Stimulated activated naive CD8-positive, alpha-beta T cell treated with anti-CD3 and anti-CD28 coated beads, Interleukin-15, Interleukin-2, amounts not matched to agents 100 ng/mL and 50 ng/mL, for 24 hours (primary cell): ENCODE results near the gene PLTP.
"Not testable (repeated sequence)": the region's sequence is repeated elsewhere in the genome, so short reads cannot be mapped to it uniquely, and the experiment has no call there.

ENCODE experiments used
- H3K27ac Mint-ChIP-seq: one replicate; pipeline ENCODE4 v1.8.0; 2021; ENCODE audit warnings: mild to moderate bottlenecking, mixed read lengths
- H3K27me3 Mint-ChIP-seq: one replicate; pipeline ENCODE4 v1.8.0; 2021; ENCODE audit warnings: mixed read lengths
- H3K36me3 Mint-ChIP-seq: one replicate; pipeline ENCODE4 v1.8.0; 2021; ENCODE audit warnings: low read depth, mixed read lengths
- H3K4me1 Mint-ChIP-seq: one replicate; pipeline ENCODE4 v1.8.0; 2021; ENCODE audit warnings: low read depth, mixed read lengths
- H3K4me3 Mint-ChIP-seq: one replicate; pipeline ENCODE4 v1.8.0; 2021; ENCODE audit warnings: mild to moderate bottlenecking, mixed read lengths
- H3K9me3 Mint-ChIP-seq: one replicate; pipeline ENCODE4 v1.8.0; 2021; ENCODE audit warnings: mixed read lengths

Gene PLTP

GRCh38 chr20:45934046-45934585, 22.2 kb upstream of the PLTP start:
- Mint-ChIP-seq H3K4me3 (peak overlapping the region; percentile 98), H3K27me3 (no peaks in the 10 kb centered on the region), H3K4me1 (peaks cover 34% of the 10 kb centered on the region), H3K9me3 (no peaks in the 10 kb centered on the region), H3K36me3 (peaks cover 15% of the 10 kb centered on the region), H3K27ac (peak overlapping the region; percentile 99)

GRCh38 chr20:45933266-45934045, 21.5 kb upstream of the PLTP start:
- H3K27me3 Mint-ChIP-seq, result no peaks in the 10 kb centered on the region

DNA sequence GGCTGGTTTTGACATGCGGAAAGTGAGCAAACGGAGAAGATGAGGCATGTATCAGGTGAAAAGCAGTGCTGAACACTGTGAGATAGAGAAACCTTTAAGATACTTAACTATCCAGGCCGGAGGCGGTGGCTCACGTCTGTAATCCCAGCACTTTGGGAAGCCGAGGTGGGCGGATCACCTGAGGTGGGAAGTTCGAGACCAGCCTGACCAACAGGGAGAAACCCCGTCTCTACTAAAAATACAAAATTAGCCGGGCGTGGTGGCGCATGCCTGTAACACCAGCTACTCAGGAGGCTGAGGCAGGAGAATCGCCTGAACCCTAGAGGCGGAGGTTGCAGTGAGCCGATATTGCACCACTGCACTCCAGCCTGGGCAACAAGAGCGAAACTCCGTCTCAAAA, 19.7 kb upstream of the PLTP start:
- not testable (repeated sequence) for H3K36me3 Mint-ChIP-seq, H3K9me3 Mint-ChIP-seq, H3K4me3 Mint-ChIP-seq, H3K27me3 Mint-ChIP-seq, H3K27ac Mint-ChIP-seq
- H3K4me1 Mint-ChIP-seq, result peaks cover 17% of the 10 kb centered on the region

More at GRCh38 chr20:45933266-45934045, 21.5 kb upstream of the PLTP start:
- Mint-ChIP-seq H3K27ac (peak overlapping the region; percentile 99), H3K4me3 (peak overlapping the region; percentile 98), H3K4me1 (peaks cover 32% of the 10 kb centered on the region), H3K9me3 (no peaks in the 10 kb centered on the region), H3K36me3 (peaks cover 14% of the 10 kb centered on the region)

DNA sequence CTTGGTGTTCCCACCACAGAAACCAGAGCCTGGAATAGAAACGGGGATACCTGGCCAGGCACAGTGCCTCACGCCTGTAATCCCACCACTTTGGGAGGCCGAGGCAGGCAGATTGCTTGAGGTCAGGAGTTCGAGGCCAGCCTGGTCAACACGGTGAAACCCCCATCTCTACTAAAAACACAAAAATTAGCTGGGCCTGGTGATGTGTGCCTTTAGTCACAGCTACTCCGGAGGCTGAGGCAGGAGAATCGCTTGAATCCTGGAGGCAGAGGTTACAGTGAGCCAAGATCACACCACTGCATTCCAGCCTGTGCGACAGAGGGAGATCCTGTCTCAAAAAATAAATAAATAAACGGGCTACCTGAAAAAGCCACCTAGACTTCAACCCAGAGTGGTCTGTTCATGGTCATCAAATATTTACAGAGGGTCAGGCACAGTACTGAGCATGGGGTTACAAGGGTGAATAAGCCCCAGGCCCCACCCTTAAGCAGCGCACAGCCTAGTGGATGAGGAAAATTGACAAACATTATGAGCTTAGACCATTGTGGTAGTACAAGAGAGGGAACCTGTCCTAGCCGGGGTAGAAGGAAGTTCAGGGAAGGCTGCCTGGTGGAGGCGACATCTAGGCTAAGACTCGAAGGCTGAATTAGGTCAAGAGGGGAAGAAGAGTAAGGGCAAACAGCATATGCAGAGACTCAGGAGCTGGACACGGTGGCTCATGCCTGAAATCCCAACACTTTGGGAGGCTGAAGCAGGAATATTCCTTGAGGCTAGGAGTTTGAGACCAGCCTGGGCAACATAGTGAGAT, 15.3 kb upstream of the PLTP start:
- Mint-ChIP-seq H3K9me3 (no peaks in the 10 kb centered on the region), H3K4me1 (peaks cover 4% of the 10 kb centered on the region), H3K27ac (no peak overlapping the region), H3K4me3 (no peak overlapping the region), H3K36me3 (no peaks in the 10 kb centered on the region), H3K27me3 (no peaks in the 10 kb centered on the region)

- Mint-ChIP-seq H3K4me3 (no peak overlapping the region), H3K27me3 (peaks cover 2% of the 10 kb centered on the region), H3K36me3 (no peaks in the 10 kb centered on the region), H3K4me1 (peaks cover 7% of the 10 kb centered on the region), H3K9me3 (no peaks in the 10 kb centered on the region), H3K27ac (no peak overlapping the region)
Measured at GRCh38 chr20:45926731-45927070, 14.7 kb upstream of the PLTP start.

DNA sequence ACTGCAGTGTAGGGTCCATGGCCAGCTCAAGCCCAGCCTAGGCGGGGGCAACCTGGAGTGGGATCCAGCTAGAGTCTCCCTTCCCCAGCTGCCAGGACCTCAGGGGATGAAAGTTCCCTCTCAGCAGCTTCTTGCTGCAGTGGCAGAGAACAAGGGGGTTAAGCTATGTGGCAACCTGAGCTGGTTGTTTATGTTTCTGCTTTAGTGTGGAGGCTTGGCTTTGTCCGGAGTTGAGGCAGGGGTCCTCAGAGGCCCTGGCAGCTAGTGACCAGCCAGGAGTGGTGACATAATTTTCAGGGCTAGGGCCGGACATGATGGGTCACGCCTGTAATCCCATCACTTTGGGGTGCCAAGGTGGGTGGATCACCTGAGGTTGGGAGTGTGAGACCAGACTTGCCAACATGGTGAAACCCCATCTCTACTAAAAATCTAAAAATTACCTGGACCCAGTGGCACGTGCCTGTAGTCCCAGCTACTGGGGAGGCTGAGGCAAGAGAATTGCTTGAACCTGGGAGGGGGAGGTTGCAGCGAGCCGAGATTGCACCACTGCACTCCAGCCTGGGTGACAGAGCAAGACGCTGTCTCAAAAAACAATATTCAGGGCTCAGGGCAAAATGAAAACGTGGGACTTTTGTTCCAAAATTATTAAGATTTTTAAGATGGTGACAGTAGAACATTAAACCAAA, 14.0 kb upstream of the PLTP start:
- Mint-ChIP-seq H3K27me3 (peaks cover 4% of the 10 kb centered on the region), H3K4me3 (no peak overlapping the region), H3K9me3 (no peaks in the 10 kb centered on the region), H3K27ac (no peak overlapping the region), H3K36me3 (no peaks in the 10 kb centered on the region), H3K4me1 (peaks cover 10% of the 10 kb centered on the region)

DNA sequence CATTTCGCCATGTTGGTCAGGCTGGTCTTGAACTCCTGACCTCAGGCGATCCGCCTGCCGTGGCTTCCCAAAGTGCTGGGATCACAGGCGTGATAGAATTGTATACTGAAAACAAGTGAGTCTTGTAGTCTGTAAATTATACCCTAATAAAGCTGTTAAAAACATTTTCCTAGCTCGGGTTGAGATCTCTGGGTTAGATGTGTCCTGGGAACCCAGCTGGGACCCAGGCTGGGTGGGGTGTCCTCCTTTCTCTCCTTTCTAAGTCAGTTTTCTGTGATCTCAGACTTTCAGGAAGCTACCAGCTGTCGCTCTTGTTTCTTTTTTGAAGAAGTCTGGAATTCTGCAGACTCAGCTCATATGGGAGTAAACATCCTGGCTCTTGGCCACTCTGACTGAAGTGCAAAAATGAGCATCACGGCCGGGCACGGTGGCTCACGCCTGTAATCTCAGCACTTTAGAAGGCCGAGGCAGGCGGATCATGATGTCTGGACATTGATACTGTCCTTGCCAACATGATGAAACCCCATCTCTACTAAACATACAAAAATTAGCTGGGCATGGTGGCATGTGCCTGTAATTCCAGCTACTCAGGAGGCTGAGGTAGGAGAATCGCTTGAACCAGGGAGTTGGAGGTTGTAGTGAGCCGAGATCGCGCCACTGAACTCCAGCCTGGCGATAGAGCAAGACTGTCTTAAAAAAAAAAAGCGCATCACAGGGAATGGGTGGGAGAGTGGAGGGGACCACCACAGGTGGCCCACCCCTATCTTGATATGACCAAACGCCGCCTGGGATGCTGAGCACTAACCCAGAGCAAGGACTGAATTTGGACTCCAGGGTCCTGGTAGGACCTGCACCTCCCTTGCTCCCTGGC, 12.7 kb upstream of the PLTP start:
- Mint-ChIP-seq H3K4me1 (peaks cover 10% of the 10 kb centered on the region), H3K9me3 (no peaks in the 10 kb centered on the region), H3K27me3 (peaks cover 4% of the 10 kb centered on the region), H3K36me3 (no peaks in the 10 kb centered on the region), H3K27ac (peak overlapping the region; percentile 54), H3K4me3 (no peak overlapping the region)

GRCh38 chr20:45921337-45922189, 9.6 kb upstream of the PLTP start:
- Mint-ChIP-seq H3K9me3 (no peaks in the 10 kb centered on the region), H3K27ac (peak overlapping the region; percentile 34), H3K4me3 (no peak overlapping the region), H3K36me3 (no peaks in the 10 kb centered on the region), H3K27me3 (peaks cover 8% of the 10 kb centered on the region), H3K4me1 (peaks cover 10% of the 10 kb centered on the region)

DNA sequence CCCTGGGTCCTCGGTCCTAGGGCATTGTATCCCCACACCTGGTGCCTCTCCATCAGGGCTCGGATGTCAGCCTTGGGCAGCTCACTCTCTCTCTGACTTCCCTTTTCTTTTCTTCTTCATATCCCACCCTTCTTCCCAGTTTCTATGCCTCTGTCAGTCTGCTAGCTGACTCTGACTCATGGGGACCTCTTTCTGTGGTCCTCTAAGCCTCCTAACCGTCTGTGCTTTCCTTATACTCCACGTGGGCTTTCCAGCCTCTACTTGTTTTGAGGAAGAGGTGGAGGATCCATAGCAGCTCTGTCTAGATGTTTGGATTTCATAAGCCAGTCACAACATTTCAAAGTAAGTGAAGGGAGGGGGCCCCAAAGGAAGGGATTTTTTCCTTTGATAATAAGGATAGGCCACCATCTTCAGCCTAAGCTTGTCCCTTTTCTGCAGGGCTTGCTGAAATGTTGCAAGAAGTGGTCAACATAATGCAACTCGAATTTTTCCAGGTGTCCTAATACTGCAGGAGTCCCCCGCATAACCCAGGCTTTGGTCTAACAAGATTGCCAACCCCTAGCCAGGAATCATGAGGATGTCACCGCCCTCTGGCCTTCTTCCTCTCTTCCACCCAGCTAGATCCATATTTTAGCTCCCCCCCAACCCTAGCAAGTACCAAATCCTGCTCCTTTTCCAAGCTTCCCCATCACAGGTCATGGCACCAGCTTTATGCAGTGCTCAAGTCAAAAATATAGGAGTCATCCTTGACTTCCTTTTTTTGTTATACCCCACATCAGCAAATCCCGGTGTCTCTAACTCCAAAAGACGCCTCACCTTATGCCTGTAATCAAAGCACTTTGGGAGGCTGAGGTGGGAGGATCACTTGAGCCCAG, 8.7 kb upstream of the PLTP start:
- Mint-ChIP-seq H3K9me3 (no peaks in the 10 kb centered on the region), H3K4me1 (peaks cover 10% of the 10 kb centered on the region), H3K27ac (no peak overlapping the region), H3K4me3 (no peak overlapping the region), H3K36me3 (no peaks in the 10 kb centered on the region), H3K27me3 (peaks cover 13% of the 10 kb centered on the region)

- no peaks in the 10 kb centered on the region for H3K9me3 Mint-ChIP-seq
- no peaks in the 10 kb centered on the region for H3K36me3 Mint-ChIP-seq
- no peak overlapping the region for H3K4me3 Mint-ChIP-seq
- peaks cover 13% of the 10 kb centered on the region for H3K27me3 Mint-ChIP-seq
- H3K27ac Mint-ChIP-seq, result no peak overlapping the region
- H3K4me1 Mint-ChIP-seq, result peaks cover 10% of the 10 kb centered on the region
Measured at GRCh38 chr20:45919542-45920399, 7.8 kb upstream of the PLTP start.

- Mint-ChIP-seq H3K4me1 (peaks cover 7% of the 10 kb centered on the region), H3K36me3 (no peaks in the 10 kb centered on the region), H3K9me3 (no peaks in the 10 kb centered on the region), H3K4me3 (no peak overlapping the region), H3K27ac (no peak overlapping the region), H3K27me3 (peaks cover 21% of the 10 kb centered on the region)
Measured at GRCh38 chr20:45918779-45919537, 7.0 kb upstream of the PLTP start.
